ENCODE data around the gene ART5. TPM values are rescaled to one million over a fixed set of nuclear protein-coding genes. Genes with fewer than 3 reads are reported as not detected.

ART5 gene
- total and polyA plus RNA-seq, 2 experiments from 2014 or later = 6.4 to 12.9 TPM

- no peaks in the 10 kb centered on the region for H3K79me2 ChIP-seq (replicated peaks; ENCODE audit: insufficient read depth)
- H3K4me3 ChIP-seq = no peak overlapping the region
- no peaks in the 10 kb centered on the region; the same call in 2 of the 3 replicates for H3K36me3 Mint-ChIP-seq (ENCODE audit: low read depth)
- H2AFZ ChIP-seq = no peak overlapping the region
- no peaks in the 10 kb centered on the region for H3K9me2 ChIP-seq (ENCODE audit: insufficient read depth)
- H4K20me1 ChIP-seq (replicated peaks; ENCODE audit: insufficient read depth) = no peaks in the 10 kb centered on the region
- 0 out of 2 replicates have a peak, but pooled peaks cover 3% of the 10 kb centered on the region for H3F3A ChIP-seq (replicated peaks; ENCODE audit: low read depth)
- H3K27ac ChIP-seq (ENCODE audit: low read depth) = no peak overlapping the region
- H3K27ac Mint-ChIP-seq = 0 out of 2 replicates have a peak overlapping the region, but pooled peaks have one; percentile 15
- no peak for ATAC-seq
- H3K4me1 ChIP-seq (ENCODE audit: insufficient read depth) = no peaks in the 10 kb centered on the region
- no peak overlapping the region for H3K4me2 ChIP-seq
- no peak overlapping the region for H3K4me3 Mint-ChIP-seq
- DNase-seq (ENCODE audit: low spot score) = no peak
- peaks cover 6% of the 10 kb centered on the region for H3K27me3 Mint-ChIP-seq (ENCODE audit: insufficient read depth, low read depth, poor library complexity)
- H3K27me3 ChIP-seq (ENCODE audit: insufficient read depth) = no peaks in the 10 kb centered on the region
- peaks cover 13% of the 10 kb centered on the region for H3K4me1 Mint-ChIP-seq
- TF ChIP-seq POLR2AphosphoS5 (IDR thresholded peaks at IDR 0.05; ENCODE audit: low read depth) (no peak), CTCF (conservative IDR thresholded peaks at IDR 0.05; ENCODE audit: low read depth in 2 of 2) (no peak), CREB1 (CRISPR knock-in tag; IDR thresholded peaks at IDR 0.05; ENCODE audit: low read depth) (no peak), ZNF462 (CRISPR knock-in tag; IDR thresholded peaks at IDR 0.05) (no peak), ETS1 (IDR thresholded peaks at IDR 0.05) (no peak), STAT1 (IDR thresholded peaks at IDR 0.05; ENCODE audit: unreplicated experiment) (no peak), EZH2 (IDR thresholded peaks at IDR 0.05; ENCODE audit: low read depth, unreplicated experiment) (no peak), EZH2phosphoT487 (IDR thresholded peaks at IDR 0.05; ENCODE audit: unreplicated experiment) (no peak), NANOG (IDR thresholded peaks at IDR 0.05; ENCODE audit: borderline replicate concordance) (no peak), JUNB (IDR thresholded peaks at IDR 0.05; ENCODE audit: unreplicated experiment) (no peak), ZNF331 (CRISPR knock-in tag; IDR thresholded peaks at IDR 0.05; ENCODE audit: low read depth) (no peak), REST (IDR thresholded peaks at IDR 0.05; ENCODE audit: unreplicated experiment) (no peak), ZNF114 (CRISPR knock-in tag; IDR thresholded peaks at IDR 0.05) (no peak)
- peaks cover 6% of the 10 kb centered on the region; the same call in 1 of the 3 replicates for H3K9me3 Mint-ChIP-seq
- no peaks in the 10 kb centered on the region for H3K36me3 ChIP-seq (ENCODE audit: insufficient read depth)
Observed at GRCh38 chr11:3614742-3615171, 27.0 kb downstream of the ART5 start.

Data from GM23338 (cell line).